ENCODE data around the gene BNIP2. TPM values are rescaled to one million over a fixed set of nuclear protein-coding genes. Genes with fewer than 3 reads are reported as not detected.

BNIP2 gene
- total and polyA plus RNA-seq, 4 donors = 33.6 to 96.6 (median 68.7) TPM

- no peak for ATAC-seq (ENCODE audit: insufficient read depth, low FRiP score)
- no peak for DNase-seq
- Histone ChIP-seq H3K36me3 (ENCODE audit: control insufficient read depth in 4 of 4, insufficient read depth in 4 of 4, low read length in 4 of 4) (no peaks in the 10 kb centered on the region), H3K27ac (ENCODE audit: low read depth in 1 of 2, low read length in 1 of 2) (no peak overlapping the region), H3K9me3 (ENCODE audit: control insufficient read depth in 4 of 4, insufficient read depth in 3 of 4, low read length in 3 of 4) (no peaks in the 10 kb centered on the region), H3K4me3 (no peak overlapping the region), H3K27me3 (ENCODE audit: control insufficient read depth in 3 of 3, insufficient read depth in 3 of 3, low read length in 2 of 3) (no peaks in the 10 kb centered on the region), H3K9ac (ENCODE audit: insufficient read depth in 1 of 2, low read length in 2 of 2) (no peak overlapping the region), H3K4me1 (ENCODE audit: control insufficient read depth in 5 of 5, insufficient read depth in 5 of 5, low read length in 5 of 5) (peaks cover 0 to 18% (median 6%) of the 10 kb centered on the region in 5 donors)
- 96 to 97% methylated on average over 4 of the region's 4 CpGs for WGBS, 2 donors
- TF ChIP-seq CTCF (IDR thresholded peaks at IDR 0.05; ENCODE audit: control extremely low read depth, extremely low read depth) = no peak
Measured at GRCh38 chr15:59707619-59708018, 18.5 kb upstream of the BNIP2 start.

- TF ChIP-seq CTCF (IDR thresholded peaks at IDR 0.05; ENCODE audit: control extremely low read depth, extremely low read depth) = no peak
- H3K4me1 ChIP-seq (ENCODE audit: control insufficient read depth in 5 of 5, insufficient read depth in 5 of 5, low read length in 5 of 5) = no peaks in the 10 kb centered on the region
- H3K9ac ChIP-seq (ENCODE audit: insufficient read depth in 1 of 2, low read length in 2 of 2) = no peak overlapping the region
- no peak overlapping the region for H3K4me3 ChIP-seq
- H3K27ac ChIP-seq (ENCODE audit: low read depth in 1 of 2, low read length in 1 of 2) = no peak overlapping the region
- ATAC-seq (ENCODE audit: insufficient read depth, low FRiP score) = no peak
- no peaks in the 10 kb centered on the region for H3K27me3 ChIP-seq (ENCODE audit: control insufficient read depth in 3 of 3, insufficient read depth in 3 of 3, low read length in 2 of 3)
- H3K36me3 ChIP-seq (ENCODE audit: control insufficient read depth in 4 of 4, insufficient read depth in 4 of 4, low read length in 4 of 4) = no peaks in the 10 kb centered on the region
- WGBS, 2 donors = 79 to 85% methylated on average over 6 of the region's 6 CpGs
- no peak for DNase-seq
- H3K9me3 ChIP-seq (ENCODE audit: control insufficient read depth in 4 of 4, insufficient read depth in 3 of 4, low read length in 3 of 4) = no peaks in the 10 kb centered on the region
Measured at GRCh38 chr15:59703979-59704796, 15.1 kb upstream of the BNIP2 start.

DNA sequence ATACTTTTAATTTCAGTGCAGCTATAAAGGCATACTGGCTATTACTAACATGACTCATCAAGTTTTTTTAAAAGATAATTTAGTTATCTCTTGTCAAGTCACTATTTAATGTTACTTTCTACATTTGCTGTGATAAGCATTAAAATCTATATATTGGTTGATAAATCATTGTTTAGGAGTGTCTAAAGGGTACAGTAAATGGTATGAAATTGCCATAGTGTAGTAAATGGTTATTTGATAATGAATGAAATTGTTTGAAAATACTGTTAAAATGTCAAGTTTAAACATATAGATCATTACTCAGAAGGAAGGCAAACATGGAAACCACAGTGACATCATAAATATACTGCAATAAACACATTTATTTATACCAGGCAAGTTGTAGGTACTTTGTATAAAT lies 13.2 kb upstream of the BNIP2 start:
- DNase-seq = no peak
- no peaks in the 10 kb centered on the region for H3K9me3 ChIP-seq (ENCODE audit: control insufficient read depth in 4 of 4, insufficient read depth in 3 of 4, low read length in 3 of 4)

More for the DNA sequence above, 13.2 kb upstream of the BNIP2 start:
- H3K36me3 ChIP-seq (ENCODE audit: control insufficient read depth in 4 of 4, insufficient read depth in 4 of 4, low read length in 4 of 4) = no peaks in the 10 kb centered on the region
- no peaks in the 10 kb centered on the region for H3K27me3 ChIP-seq (ENCODE audit: control insufficient read depth in 3 of 3, insufficient read depth in 3 of 3, low read length in 2 of 3)
- no peak overlapping the region for H3K4me3 ChIP-seq
- no peak overlapping the region for H3K27ac ChIP-seq (ENCODE audit: low read depth in 1 of 2, low read length in 1 of 2)
- H3K9ac ChIP-seq (ENCODE audit: insufficient read depth in 1 of 2, low read length in 2 of 2) = no peak overlapping the region
- no peaks in the 10 kb centered on the region for H3K4me1 ChIP-seq (ENCODE audit: control insufficient read depth in 5 of 5, insufficient read depth in 5 of 5, low read length in 5 of 5)
- no peak for TF ChIP-seq CTCF (IDR thresholded peaks at IDR 0.05; ENCODE audit: control extremely low read depth, extremely low read depth)
- no peak for ATAC-seq (ENCODE audit: insufficient read depth, low FRiP score)
